ENCODE measurements around the gene AMOTL1.

GRCh38 chr11:94922321-94923003, 154.3 kb downstream of the AMOTL1 start:
- TF ChIP-seq EZH2 (IDR thresholded peaks at IDR 0.05) (no peak), POLR2AphosphoS5 (IDR thresholded peaks at IDR 0.05; ENCODE audit: borderline replicate concordance, low read depth, low read length) (no peak), FOXP2 (optimal IDR thresholded peaks at IDR 0.05; ENCODE audit: control extremely low read depth, extremely low read length, insufficient read depth) (no peak)

Data from SK-N-MC (cell line).